IMR-90 (cell line): Measurements from ENCODE around the gene DPP6.

Experiments
- CTCF ChIP-seq: conservative IDR thresholded peaks from 2 replicates; pipeline ENCODE4 v1.5.1; 2012; ENCODE audit warnings: mild to moderate bottlenecking, low read depth, low read length, improper control_type of control experiment
- MAFK ChIP-seq: IDR thresholded peaks from 2 replicates; pipeline ENCODE4 v1.6.1; 2012; ENCODE audit warnings: low read depth, low read length, improper control_type of control experiment
- POLR2A ChIP-seq: IDR thresholded peaks from 2 replicates; pipeline ENCODE4 v1.6.1; 2012; ENCODE audit warnings: mild to moderate bottlenecking, low read depth, low read length

- TF ChIP-seq CTCF, result no peak
- TF ChIP-seq MAFK, result no peak
- no peak for TF ChIP-seq POLR2A
Observed at GRCh38 chr7:154592388-154592787, 540.2 kb downstream of the DPP6 start.
